Activated naive CD4-positive, alpha-beta T cell treated with Interleukin-2 at 50 U/mL for 16 hours (primary cell): ENCODE measurements around the gene CLRN3.

Experiments
- DNase-seq: peaks from one replicate; pipeline ENCODE4 v3.0.0-alpha.2; 2020

Gene CLRN3

DNA sequence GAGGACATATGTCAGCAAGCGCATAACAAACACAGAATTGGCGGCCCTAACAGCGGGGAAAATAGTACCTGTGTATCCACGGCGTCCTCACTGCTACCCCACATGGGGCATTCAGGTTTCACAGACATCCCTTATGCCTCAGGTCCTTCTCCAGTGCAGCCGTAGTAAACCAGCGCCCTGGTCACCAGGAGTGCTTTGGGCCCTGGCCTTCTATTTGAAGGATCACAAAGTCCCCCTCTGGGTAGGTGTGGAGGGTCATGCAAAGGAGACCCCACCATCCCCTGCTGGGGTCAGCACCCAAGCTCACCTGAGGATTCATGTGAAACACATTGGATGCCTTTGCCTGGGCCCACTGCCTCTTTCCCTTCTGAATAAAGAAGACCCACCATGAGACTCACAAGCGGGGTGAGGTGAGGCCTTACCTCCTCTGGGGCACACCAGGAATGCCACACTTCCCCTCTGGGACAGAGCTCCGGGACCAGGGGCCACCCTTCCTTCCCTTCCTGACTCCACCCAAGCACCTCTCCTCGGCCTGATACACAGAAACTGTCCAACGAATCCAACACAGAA is 18.8 kb downstream of the CLRN3 start:
- no peak for DNase-seq

DNA sequence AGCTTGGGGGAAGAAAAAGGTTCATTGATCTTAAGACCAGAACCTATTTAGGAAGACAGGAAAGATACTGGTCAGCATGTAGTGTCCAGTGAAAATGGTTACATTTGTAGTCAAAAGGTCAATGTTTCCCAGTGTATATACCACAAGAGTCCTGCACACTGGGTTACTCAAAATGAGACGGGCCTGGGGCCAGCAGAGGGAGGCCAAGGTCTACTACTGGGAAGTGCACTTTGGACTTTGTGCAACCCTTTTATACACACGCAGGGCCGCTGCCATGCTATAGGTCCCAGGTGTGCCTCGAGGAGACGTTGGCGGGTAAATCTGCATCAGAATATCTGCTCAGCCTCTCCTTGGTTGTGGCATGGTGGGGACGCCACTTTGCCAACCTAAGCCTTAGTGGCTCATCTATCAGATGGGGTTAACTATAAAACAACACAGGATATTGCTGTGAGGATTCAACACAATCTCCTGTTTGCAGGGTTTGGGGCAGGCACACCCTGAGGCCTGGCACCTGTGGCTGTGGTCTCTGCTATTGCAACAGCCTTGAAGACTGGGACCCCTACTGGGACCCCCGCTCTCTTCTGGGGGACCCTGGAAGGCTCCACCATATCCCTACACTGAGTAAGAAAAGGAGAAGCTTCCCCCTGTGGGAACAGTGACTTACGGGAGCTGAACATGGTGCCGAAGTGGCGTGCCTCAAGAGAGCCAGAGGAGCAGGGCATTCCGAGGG is 19.7 kb downstream of the CLRN3 start:
- DNase-seq = no peak

DNA sequence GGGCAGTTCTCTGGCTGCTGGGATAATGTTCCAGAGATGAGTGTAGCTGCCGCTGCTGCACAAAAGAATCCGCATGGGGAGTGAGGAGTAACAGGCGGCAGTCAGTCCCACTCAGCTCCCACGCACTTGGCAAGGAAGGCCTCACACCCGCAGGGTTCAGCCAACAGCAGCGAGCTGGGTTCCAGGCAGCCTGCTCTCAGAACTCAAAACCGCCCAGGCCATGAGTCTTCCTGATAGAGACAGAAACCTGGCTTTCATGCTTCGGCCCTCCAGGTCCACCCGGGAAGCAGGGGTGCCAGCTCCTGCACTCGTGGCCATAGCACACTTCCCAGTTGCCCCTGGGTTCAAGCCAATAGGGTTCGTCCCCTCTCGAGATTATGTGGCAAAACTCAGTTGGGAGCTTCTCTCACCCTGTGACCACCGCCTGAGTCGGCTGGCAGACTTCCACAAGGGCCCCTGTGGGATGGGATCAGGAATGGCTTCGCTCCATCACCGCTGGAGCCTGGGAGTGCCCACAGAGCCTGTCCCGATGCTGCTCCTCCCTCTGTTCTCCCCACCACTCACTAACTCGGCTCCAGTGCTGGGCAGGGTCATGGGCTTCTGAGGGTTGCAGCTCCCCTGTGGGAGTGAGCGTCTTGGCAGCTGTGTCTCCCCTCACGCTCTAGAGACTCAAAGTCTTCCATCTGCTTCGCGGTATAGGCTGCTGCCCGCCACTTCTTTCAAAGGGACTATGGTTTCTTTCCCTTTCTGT is 20.6 kb downstream of the CLRN3 start:
- no peak for DNase-seq

DNA sequence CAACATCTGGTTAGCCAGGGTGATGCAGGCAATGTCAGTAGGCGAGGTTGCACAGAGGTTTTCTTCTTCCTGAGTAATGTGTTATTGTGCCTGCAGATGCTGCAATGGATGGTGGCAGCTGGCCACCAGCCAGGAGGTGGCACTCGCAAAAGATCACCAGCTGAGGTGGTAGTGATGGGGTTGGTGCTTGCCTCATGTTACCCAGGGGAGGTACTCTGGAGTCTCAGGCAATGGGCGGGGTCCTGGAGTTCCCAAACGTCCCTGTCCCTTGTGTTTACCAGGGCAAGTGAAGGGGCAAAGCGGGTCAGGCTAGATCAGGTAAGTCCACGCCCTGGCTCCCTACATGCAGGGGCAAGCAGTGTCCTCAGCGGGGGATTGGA is 21.1 kb downstream of the CLRN3 start:
- DNase-seq = no peak

DNA sequence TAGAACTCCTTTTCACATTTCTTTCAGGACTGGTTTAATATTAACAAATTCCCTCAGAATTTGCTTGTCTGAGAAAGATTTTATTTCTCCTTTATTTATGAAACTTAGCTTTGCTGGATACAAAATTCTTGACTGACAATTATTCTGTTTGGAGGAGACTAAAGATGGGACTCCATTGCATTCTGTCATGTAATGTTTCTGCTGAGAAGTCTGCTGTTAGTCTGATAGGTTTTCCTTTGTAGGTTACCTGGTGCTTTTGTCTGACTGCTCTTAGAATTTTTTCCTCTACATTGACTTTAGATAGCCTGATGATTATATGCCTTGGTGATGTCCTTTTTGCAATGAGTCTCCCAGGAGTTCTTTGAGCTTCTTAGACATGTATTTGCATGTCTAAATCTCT is 23.4 kb downstream of the CLRN3 start:
- no peak for DNase-seq

DNA sequence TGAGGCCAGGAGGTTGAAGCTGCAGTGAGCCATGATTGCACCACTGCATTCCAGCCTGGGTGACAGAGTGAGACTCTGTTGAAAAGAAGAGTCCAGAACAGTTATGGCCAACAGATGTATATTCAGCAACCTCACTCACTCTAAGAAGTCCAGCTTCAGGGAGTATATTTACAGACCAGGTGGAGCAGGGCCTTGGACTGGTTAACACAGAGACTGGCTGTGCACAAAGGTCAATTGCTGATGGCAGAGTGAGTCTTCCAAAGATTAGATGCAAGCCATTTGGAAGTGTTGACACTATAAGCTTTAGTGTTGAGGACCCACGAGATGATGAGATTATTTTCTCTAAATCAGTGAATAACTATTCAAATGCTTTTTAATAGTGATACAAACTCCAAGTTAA is 24.9 kb downstream of the CLRN3 start:
- no peak for DNase-seq

DNA sequence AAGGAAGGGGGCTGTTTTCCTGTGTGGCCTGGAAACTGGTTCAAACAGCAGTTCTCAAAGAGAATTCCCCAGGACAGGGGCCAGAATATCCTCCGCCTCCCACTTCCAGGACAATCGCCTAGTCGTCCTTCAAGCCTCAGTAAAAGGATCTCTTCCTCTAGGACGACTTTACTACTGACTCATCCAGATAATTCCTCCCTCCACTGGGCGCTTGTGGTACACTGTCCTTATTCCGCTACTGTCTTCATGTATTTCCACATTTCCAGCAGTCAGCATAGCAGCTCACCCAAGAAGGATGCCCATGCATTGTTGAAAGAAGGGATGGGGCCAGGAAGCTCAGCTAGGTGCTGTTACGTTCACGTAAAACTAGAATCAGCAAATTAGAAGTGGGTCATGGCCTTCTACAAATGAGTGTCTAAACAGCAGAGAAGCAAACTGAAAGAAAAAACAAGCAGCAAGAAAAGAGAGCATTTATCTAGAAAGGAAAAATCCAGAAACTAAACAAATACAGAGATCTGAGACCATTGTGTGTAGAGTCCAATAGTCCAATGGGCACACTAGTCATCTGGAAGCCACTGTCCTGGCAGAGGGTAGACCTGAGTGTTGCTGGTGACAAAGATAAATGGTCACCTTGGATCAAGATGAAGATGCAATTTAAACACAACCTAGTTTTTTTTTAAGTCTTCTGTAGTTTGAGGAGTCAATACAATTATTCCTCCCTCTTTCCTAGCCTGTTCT is 26.3 kb downstream of the CLRN3 start:
- DNase-seq = no peak

DNA sequence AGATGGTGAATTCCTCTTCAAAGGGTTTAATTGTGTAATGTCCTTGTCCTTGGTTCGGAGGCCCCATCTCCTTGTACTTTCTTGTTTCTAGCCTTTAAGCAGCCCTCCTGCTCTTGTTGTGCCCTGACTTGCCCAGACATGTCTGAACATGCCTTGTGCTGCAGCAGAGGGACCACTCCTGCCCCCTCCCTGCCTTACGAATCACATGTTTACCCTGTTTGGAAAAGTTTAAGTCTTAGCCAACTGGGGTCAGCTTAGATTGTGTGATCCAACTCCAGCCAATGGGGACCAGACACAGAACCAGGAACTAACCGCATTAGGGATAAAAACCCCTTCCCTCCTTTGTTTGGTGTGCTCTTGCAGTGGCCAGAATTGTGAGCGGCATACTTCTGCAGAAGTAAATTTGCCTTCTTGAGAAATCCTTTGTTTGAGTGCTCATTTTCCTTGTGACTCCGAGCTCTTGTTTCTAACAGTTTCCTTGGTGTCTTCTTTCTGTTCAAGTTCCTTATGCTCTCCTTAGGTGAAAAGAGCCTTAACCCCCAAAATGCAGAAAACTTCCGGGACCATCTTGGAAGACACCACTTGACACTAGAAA is 29.4 kb downstream of the CLRN3 start:
- no peak for DNase-seq

DNA sequence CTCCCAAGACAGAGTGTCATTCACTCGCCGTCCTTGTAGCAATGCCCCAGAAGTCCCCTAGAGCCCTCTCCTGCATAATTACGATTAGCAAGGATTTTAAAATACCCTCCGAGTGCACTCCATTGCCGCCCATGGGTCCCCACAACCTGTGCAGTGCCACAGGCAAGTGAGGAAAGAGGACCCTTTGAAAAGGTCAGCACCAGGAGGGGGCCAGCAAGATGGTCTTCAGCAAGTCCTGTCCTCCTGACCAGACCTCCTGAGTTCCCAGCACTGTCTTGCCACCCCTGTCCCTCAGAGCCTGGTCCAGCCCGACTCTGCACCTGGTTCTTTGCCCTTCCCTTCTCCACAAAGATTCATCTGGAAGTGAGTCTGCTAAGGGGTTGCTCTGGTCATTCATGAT is 32.1 kb downstream of the CLRN3 start:
- DNase-seq = no peak

DNA sequence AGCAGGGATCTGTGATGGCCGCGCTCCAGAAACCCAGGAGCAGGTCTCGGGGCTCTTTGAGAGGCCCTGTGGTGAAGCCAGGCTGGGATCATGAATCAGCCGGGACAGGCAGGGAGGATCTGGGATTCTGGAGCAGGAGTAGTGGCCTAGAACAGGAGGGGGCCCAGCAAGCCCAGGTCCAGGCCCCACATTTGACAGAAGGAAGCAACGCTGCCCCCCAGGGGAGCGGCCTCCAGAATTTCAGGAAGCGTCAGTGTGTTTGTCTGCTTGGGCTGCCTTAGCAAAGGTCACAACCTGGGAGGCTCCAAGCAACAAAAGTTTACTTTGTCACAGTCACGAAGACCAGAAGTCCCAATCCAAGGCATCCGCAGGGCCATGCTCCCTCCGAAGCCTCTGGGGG is 36.8 kb downstream of the CLRN3 start:
- DNase-seq = no peak

DNA sequence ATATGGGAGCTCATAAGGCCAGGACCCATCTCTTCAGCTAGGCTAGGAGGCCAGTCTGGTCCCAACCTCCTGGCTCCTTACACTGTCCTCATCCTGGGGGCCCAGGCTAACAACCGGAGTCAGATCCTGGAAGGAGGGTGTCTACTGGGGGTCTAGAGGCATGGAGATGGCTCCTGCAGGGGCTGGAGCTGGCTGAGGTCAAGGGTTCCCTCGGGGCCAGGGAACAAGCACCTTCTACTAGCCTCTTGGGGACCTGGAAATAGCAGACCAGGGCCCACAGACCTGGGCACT is 37.2 kb downstream of the CLRN3 start:
- no peak for DNase-seq

DNA sequence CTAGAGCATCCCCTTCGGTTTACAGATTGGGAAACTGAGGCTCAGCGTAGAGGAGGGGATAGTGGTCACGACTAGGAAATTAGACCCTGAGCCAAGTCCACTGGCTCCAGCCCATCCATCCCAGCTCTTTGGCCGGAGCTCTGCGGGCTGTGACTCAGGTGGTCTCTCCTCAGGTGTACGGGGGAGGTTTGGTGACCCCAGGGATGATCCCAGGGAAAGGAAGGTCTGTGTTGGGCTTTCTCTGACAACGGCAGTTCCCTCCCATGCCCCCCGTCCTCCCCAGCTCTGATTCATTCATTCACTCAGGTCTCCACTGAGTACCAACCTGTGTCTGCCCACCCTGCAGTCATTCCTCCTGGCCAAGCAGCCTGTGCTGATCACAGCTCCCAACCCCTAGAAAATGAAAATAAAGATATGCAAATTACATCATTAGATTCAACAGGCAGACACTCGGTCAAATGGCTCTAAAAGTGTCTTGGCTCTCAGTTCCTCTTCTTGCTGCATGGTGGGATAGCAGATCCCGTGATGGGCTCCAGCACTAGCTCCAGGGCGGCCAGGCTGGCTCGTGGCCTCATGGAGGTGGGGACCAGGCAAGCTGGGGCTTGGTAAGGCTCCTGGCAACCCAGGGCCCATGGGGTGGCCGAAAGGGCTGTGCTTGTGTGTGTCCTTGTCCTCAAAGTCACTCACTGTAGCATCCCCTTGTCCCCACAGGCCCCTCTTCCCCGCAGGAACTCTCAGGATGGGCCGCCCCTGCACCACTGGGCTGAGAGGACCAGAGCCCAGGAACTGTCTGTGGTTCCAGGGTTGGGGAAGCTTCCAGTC is 37.8 kb downstream of the CLRN3 start:
- no peak for DNase-seq

DNA sequence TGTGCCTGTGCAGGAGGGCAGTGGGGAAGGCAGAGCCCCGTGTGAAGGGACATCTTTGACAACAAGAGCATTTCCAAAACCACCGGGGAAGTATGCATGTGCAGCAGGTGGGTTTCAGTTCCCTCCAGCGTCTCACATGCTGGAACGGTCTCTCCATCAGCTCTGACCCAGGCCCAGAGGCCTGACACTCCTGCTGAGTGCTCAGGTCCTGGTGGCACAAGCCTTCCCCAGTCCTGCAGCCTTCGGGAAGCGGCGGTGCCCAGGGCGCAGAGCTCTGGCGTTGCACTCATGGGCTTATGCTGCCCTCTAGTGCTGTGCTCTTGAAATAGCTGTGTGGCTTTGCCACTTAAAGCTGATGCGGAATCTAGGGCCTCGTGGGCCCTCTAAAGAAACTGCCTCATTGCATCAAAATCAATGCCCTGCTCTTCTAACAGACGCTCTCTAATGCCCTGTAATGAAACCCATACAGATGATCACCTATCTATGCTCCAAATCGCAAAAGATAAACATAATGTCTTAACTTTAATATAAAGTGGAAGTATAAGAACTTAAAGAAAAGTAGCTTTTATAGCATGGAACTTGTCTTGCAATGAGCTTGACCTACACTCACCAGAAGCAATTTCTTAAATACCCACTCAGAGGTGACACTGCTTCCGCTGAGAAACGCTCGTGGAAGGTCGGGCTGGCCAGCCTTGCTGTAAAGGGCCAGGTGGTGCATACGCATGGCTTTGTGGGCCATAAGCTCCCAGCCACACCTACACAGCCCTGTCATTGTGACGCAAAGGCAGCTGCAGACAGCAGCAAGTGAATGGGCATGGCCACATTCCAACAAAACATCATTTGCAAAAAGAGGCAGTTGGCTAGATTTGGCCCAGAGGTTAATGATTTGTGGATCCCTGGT is 38.6 kb downstream of the CLRN3 start:
- DNase-seq = peak; percentile 45

DNA sequence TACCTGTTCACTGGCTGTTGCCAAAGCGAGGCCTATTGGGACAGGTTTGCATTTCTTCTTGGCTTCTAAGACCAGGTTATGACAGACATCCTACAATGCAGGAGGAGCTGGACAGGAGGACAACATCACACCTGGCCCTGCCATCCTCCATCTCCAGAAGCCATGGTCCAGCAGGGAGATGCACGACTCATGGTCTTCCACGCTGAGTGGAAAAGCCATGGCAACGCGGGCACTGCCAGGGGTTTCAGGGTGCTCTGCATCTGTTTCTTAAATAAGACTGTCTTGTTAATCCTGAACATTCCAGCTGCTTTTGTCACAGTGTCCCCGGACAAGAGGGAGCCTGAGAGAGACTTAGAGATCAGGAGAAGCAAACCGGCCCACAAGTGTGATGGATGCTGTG is 40.3 kb downstream of the CLRN3 start:
- no peak for DNase-seq

DNA sequence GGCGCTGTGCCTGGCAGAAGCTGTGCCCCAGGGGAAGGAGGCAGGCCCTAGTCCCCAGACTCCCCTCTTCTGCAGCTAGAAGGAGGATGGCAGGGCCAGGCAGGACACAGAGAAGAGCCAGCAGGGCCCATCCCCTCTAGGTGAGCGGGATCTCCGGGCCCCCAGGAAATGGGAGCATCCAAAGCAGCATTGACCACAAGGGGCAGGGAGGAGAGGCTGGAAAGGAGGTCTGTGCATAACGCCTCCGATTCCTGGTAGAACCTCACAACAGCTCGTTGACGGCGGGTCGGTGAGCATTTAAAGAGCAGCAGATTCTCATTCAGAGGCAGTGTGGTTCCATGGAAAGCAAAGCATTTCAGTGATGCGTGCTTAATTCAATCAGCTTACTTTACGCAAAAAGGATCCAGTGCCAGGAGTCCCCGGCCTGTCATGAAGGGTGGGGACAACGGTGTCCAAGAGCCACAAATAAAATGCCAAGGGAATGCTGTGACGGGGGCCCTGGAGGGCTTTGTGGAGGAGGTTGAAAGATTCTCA is 41.0 kb downstream of the CLRN3 start:
- no peak for DNase-seq

DNA sequence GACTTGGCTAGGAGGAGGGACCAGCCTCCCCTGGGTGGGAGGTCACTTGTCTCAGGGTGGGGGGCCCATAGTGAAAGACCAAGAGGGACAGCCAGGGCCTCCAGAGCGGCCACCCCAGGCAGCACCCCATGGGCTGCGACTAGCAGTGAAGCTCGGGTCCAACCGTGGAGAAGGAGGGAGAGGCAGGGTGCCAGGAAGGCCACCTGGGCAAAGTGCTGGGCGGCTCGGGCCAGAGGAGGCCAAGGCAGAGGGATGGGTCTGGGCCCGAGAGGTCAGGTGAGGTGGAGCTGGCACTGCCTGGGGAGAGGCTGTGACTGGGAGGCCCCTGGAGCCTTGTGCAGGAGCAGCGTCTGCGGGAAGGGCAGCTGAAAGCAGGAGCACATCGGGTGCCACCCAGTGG is 41.8 kb downstream of the CLRN3 start:
- DNase-seq = no peak

DNA sequence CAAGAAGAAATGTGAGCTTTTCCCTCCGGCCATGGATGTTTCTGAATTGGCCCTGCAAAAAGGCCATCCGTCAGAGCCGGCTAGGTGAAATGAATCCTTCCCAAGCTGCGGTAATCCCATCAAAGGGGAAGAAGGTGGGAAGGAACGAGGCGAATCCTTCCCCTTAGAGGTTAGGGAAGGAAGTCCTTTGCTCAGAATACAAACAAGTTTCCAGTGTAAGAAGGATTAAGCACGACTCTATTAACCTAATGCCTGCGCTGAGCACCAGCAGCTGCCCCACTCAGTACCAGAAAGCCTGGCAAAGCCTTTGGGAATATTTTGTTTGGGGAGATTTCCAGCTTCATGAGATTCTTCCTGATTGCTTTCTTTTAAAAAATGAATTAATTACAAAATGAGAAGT is 42.8 kb downstream of the CLRN3 start:
- no peak for DNase-seq

DNA sequence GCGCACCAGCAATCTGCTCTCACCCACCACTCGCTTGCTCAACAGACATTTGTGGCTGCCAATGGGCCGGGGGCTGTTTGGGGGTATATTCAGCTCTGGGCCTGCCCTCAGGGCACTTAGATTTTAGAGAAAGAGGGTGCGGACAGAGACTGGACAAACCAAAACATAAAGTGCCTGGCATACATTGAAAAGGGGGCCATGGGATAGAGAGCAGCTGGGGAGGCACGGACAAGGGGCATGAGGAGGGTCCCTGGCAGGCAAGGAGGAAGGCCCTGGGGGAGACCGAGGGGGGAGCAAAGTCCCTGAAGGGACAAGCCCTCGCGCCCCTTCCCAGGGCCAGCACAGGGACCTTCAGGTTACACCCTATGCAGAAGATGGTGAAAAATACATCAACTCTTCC is 43.5 kb downstream of the CLRN3 start:
- DNase-seq = no peak

DNA sequence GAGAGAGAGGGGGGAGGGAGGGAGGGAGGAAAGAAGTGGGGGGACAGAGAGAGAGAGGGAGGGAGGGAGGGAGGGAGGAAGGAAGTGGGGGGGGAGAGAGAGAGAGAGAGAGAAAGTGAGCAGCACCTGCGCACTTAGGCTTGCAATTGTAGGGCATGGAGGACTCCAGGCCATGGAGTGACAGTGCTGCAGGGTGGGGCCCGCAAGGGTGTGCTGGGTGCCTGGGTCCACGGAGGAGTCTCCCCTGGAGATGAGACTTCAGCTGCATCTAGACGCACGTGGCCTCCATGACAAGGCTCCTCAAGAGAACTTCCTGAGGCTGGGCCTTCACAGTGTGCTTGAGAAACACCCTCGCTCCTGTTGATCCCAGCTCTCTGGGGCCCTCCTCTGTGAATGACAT is 44.5 kb downstream of the CLRN3 start:
- DNase-seq = no peak

DNA sequence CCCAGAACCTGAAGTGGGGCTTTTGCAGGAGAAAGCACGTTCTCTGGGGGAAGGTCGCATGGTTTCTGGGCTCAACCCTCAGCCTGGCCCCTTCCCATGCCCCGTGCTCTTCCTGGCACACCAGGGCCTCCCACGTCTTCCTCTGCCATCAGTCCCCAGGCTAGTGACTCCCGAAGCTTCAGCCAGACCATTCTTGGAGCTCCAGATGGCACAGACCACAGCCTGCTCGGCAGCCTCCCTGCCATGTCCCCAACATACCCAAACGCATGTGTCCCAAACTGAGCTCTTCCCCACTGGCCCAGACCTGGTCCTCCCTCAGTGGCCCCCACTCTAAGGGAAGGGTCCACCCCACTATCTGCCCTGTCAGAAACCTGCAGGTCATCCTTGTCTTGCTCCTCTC is 47.0 kb downstream of the CLRN3 start:
- no peak for DNase-seq

DNA sequence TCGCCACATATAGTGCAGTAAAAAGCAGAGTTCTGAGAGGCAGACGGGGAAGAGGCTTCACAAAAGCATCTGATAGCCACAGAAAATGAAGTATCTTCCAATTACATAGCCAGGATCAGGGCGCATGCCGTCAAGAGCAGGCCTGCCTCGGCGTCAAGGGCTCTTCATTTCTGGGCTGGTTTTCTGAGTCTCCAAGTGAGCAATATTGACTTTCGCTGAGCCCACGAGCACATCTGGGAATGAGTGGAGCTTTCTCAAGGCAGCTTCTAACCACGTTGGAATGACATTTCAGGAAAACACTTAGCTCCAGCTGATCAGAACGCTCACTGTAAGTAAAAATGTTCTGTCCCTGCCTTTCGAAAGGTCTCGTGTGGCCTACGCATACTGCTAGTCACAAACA is 51.9 kb downstream of the CLRN3 start:
- DNase-seq = no peak
